SW480 (cell line): Measurements from ENCODE around the gene FAM89B.
"Not testable (repeated sequence)": the region's sequence is repeated elsewhere in the genome, so short reads cannot be mapped to it uniquely, and the experiment has no call there.

Experiments
- DNase-seq: peaks from one replicate; pipeline ENCODE4 v3.0.0-alpha.2; 2016; ENCODE audit warnings: low spot score

Gene FAM89B

DNA sequence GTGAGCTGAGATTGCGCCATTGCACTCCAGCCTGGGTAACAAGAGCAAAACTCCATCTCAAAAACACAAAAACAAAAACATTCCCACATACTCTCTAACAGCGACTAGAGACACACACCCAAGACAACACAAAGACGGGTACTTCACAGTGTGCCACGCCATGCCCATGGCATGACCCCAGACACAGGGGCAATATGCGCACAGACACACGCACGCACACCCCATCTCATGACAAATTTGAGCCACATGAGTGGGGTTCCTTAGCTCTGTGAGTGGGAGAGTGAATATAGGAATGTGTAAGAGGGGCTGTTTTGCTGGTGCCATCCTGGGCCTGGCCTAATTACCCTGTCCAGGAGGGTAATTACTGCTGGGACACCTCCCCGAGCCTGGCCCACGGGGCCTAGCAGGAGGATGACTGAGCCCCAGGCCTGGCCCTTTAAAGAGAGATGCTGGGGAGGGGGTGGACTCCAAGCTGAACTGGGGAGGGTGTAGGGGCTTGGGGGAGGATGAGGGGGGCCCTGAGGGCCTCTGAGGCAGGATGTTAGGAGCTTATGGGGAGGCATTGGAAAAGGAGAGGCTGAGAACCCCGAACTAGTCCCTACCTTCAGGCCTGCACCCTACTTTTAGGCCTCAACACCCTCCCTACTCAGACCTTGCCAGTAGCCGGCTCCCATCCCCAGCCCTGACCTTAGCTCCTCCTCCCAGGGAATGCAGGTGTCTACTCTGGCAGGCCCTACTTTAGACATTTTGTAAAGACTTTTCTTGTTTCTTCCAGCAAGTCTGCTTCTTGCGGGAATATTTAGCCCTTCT, 15.7 kb upstream of the FAM89B start:
- peak; percentile 65 for DNase-seq

DNA sequence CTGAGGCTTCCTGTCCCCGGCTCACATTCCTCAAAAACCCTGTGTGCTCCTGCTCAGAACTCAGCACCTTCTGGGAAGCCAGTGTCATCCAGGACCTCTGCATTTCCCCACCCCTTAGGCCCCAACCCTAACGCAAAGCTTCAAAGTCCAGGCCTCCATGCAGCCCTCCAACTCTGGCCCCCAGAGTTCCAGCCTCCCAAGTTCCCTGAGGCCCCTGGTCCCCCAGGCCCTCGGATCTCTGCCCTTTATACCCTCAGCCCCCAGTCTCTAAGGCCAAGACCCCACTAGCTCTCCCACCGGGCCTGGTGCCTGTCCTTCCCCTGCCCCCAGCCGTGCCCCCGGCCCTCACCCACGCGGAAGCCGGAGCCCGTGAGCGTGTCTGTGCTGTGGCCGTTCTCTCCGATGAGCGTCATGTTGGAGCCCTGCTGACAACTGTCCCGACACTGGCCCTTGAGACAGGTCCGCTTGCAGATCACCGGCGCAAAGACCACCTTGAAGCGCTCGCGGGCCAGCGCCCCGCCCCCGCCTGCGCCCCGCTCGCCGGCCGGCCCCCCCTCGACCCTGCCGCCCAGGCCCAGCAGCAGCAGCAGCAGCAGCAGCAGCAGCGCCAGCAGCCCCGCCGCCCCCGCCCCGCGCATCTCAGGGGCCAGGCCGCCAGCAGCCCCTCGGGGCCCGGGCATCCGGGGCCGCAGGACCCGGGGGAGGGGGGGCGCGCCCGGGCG, 14.9 kb upstream of the FAM89B start:
- no peak for DNase-seq

DNA sequence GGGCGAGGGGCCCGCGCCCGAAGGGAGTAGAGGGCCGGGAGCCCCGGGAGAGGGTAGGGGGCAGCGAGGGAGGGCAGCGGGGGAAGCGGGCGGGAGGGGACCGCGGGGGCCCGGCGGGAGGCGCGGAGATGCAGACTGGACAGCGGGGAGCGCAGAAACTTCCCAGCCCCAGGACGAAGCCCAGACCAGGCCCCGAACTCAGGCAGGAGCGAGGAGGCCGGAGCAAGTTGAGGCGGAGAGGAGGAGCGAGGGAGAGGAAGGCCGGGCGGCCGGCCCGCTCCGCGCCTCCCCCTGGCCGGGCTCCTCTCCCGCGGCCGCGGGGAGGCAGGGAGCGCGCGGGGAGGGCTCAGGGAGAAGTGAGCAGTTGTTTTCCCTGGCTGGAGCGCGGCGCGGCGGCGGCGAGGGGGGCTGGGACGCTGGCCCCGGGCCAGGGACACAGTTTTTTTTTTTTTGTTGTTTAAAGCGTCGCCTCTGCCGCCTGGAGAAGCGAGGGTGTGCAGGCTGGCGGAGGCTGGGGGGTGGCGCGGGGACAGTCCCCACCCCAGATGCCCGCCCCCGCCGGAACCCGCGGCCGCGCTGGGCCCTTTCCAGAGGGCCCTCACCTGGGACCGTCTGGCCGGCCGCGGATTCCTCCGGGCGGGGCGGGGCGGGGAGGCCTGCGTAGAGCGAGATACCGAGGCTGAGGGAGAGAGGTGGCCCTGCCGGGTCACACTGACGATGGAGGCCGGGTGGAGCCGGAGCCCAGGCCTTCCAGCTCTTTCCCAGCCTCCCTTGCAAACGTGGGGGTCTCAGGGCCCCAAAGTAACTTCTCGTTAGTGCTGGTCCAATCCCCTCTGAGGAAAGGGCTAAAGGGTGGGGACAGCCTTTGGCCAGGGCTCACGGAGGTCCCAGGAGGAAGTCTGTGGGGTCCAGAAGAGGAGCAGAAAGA, 14.1 kb upstream of the FAM89B start, which contains the start of gene LTBP3:
LTBP3 (minus strand) TSS at position 358 of the 928 bp plus-strand sequence. CDS start 400 bp downstream, outside the sequence.
- peak; percentile 87 for DNase-seq

- DNase-seq = no peak
Measured at GRCh38 chr11:65558930-65559509, 13.3 kb upstream of the FAM89B start.

DNA sequence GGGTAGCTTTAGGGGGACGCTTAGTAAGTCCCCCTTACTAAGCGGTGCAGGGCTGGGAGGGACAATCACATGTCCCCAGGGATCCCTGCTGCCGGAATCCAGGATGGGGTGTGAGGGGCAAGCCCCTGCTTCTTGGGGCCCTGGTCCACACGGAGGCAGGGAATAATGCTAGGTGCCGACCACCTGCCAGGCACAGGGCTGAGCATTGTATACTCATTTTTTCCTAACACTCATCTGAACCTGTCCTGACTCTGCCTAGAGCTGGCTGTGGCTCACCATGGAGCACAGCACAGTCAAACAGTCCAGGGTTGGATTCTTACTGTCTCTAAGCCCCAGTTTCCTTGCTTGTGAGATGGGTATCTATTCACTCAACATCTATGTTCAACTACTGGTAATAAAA, 12.8 kb upstream of the FAM89B start:
- DNase-seq = no peak

- peak; percentile 99 for DNase-seq
Measured at GRCh38 chr11:65559951-65560537, 12.3 kb upstream of the FAM89B start.

- DNase-seq = peak; percentile 82
Measured at GRCh38 chr11:65560555-65561418, 11.6 kb upstream of the FAM89B start.

DNA sequence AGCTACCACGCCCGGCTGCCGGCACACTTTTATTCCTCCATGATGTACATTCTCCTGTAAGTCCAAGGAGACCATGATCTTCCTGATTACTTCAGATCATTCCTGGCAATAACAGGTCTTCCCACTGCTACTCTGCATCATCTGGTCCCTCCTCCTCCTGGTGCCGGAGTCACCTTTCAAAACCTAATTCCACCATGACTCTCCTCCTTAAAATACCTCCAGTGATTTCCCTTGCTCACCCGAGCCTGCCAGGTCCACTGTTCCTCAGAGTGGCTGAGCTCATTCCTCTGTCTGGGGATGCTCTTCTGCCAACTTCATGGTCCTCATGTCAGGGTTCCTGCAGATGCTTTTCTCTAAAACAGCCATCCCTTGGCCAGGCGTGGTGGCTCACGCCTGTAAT, 10.3 kb upstream of the FAM89B start:
- DNase-seq = no peak

DNA sequence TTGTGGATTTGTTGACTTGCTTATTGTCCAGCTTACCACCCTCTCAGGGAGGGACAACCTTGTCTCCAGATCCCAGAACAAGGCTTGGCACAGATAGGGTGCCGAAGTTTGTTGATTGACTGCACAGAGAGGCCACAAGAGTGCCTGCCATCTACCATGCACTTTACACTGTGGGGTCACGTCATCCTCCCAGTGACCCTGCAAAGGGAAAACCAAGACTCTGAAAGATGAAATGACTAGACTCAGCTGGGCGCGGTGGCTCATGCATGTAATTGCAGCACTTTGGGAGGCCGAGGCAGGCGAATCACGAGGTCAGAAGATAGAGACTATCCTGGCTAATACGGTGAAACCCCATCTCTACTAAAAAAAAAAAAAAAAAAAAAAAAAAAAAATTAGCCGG, 9.6 kb upstream of the FAM89B start:
- no peak for DNase-seq

- DNase-seq = no peak
Measured at GRCh38 chr11:65563601-65564000, 8.7 kb upstream of the FAM89B start.

DNA sequence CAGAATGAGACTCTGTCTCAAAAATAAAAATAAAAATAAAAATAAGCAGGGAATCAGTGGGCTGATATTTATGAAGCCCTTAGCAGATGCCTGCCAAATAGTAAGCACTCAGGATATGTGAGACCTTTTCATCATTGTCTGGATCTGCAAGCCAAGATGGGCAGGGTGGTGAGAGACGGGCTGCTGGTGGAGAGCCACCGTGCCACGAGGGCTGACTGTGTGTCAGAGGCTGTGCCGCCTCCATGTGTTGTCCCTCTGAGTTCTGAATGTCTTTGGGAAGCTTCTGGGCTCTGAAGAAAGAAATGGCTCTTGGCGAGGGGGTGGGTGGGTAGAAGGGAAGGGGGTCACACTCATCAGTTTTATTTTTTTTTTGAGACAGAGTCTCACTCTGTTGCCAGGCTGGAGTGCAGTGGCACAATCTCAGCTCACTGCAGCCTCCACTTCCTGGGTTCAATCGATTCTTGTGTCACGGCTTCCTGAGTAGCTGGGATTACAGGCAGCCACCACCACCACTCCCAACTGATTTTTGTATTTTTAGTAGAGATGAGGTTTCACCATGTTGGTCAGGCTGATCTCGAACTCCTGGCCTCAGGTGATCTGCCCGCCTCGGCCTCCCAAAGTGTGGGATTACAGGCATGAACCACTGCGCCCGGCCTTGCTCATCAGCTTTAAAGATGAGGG, 7.3 kb upstream of the FAM89B start:
- not testable (repeated sequence) for DNase-seq

DNA sequence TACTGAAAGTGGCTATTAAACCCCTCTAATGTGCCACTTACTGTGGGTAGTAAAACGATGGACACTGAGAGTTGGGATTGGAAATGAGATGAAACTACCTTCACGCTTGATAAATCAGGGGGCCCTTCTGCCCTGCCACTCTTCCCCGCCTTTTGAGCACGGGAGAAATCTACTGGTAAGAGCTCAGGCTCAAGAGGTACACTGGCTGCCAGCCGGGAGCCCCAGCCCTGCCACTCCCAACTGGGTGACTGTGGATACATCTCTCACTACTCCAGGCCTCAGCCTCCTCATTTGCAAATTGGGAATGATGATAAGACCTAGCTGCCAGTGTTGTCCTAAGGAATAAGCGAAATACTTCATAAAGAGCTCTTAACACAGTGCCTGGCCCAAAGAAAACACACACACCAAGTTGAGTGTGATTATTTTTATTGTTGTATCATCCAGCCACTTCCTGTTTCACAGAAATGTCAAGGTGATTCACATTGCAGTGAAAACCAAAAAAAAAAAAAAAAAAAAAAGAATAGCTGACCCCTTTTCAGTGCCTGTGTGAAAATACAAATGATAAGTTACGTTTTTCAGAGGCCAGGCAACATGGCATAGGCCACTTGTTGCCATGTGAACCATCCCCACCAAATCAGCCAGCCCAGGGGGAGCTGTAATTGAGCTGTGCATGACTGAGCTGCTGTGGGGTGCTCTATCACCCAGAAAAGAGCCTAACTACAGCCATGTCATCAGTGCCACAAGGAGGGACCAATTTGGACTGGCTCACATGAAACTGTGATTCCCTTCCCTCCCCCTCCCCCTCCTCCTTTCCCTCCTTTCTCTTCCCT, 6.5 kb upstream of the FAM89B start:
- no peak for DNase-seq

- DNase-seq = no peak
Measured at GRCh38 chr11:65569164-65569972, 3.0 kb upstream of the FAM89B start.

DNA sequence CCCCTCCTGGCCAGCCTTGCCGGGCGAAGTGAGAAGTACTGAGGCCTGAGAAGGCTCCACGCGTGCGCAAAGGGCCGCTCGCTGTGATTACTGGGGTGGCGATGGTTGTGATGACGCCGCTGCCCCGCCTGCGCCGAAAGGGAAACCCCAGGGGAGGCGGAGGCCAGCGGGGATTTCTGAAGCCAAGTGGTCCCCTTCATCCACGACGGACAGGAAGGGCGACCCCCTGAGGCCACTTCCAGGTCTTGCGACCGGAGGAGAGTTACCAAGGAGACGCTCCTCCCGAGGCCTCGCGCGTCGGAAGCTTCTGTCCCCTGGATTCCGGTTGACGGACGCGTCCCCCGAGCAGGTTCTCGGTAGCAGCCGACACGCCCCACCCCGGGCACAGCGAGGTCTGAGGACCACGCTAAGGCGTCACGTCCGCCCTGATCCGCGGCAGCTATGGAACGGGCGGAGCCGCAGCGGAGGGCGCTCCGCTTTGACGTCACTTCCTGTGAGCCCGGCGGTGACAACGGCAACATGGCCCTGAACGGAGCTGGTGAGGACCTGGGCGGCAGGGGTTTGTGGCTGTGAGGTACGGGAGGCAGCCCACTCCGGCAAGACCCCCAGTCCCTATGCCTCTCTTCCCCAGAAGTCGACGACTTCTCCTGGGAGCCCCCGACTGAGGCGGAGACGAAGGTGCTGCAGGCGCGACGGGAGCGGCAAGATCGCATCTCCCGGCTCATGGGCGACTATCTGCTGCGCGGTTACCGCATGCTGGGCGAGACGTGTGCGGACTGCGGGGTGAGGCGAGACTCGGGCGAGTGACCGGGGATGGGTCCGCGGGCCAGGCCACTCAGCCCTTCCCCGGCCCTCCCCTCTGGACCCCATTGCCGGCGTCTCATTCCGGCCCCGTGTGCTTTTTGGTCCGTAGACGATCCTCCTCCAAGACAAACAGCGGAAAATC, 2.1 kb upstream of the FAM89B start, which contains the start of gene ZNRD2:
ZNRD2 (plus strand) TSS at position 505 of the 946 bp plus-strand sequence; CDS start at position 520, 15 bp downstream.
- DNase-seq = peak; percentile 99

- no peak for DNase-seq
Measured at GRCh38 chr11:65571420-65571819, 918 bp upstream of the FAM89B start.

DNA sequence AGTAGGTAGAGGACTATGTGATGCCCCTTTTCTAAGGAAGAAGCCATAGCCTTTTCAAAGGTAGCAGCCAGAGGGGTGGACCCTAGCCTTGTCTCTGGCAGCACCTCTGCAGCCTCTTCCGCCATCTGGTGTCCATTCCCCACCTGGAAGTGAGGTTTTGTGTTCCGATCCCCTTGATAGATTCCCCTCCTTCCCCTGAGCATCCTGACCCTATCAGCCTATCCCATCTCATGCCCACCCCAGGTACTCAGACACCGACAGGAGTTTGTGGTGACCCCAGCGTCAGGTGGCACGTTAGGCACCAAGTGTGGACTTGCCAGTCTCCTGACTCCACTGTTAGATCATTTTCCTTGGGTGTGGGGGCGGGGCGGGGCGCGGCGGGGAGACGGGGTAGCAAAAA, 398 bp upstream of the FAM89B start:
- peak; percentile 73 for DNase-seq
